Endometrial microvascular endothelial cells (primary cell): ENCODE data around the gene DDX31. TPM values are rescaled to one million over a fixed set of nuclear protein-coding genes. Genes with fewer than 3 reads are reported as not detected.

Experiments used
- total RNA-seq: library from RNA; depleted of rRNA; stranded (reverse); fragments of >200 nt; gene quantifications from one replicate; pipeline ENCODE4 v1.2.3, GENCODE V29; 2015; ENCODE audit errors: inconsistent ontology term

The DDX31 gene
- total RNA-seq, 1 donor from 2014 or later, result 14.7 TPM

Other genes starting within 250 kb of the DDX31 start
- gene BARHL1, start 87.4 kb downstream of the DDX31 start, total RNA-seq, result not detected
- 16.3 TPM for gene GTF3C4, start 481 bp upstream of the DDX31 start, total RNA-seq
- gene AK8, start 208.3 kb upstream of the DDX31 start, total RNA-seq, result not detected
- 2.9 TPM for gene SPACA9, start 208.9 kb upstream of the DDX31 start, total RNA-seq